GM18868 (cell line): ENCODE data around the gene SLC35F3.
A peak's percentile ranks its signal among the peaks of the same experiment; 100 is the strongest.

Experiments
- ATAC-seq: cut with Tn5 transposase; IDR thresholded peaks from one replicate; pipeline ENCODE4 v1.9.1; 2021; ENCODE audit warnings: mild to moderate bottlenecking, moderate library complexity; ENCODE audit not compliant: unreplicated experiment

Gene SLC35F3

DNA sequence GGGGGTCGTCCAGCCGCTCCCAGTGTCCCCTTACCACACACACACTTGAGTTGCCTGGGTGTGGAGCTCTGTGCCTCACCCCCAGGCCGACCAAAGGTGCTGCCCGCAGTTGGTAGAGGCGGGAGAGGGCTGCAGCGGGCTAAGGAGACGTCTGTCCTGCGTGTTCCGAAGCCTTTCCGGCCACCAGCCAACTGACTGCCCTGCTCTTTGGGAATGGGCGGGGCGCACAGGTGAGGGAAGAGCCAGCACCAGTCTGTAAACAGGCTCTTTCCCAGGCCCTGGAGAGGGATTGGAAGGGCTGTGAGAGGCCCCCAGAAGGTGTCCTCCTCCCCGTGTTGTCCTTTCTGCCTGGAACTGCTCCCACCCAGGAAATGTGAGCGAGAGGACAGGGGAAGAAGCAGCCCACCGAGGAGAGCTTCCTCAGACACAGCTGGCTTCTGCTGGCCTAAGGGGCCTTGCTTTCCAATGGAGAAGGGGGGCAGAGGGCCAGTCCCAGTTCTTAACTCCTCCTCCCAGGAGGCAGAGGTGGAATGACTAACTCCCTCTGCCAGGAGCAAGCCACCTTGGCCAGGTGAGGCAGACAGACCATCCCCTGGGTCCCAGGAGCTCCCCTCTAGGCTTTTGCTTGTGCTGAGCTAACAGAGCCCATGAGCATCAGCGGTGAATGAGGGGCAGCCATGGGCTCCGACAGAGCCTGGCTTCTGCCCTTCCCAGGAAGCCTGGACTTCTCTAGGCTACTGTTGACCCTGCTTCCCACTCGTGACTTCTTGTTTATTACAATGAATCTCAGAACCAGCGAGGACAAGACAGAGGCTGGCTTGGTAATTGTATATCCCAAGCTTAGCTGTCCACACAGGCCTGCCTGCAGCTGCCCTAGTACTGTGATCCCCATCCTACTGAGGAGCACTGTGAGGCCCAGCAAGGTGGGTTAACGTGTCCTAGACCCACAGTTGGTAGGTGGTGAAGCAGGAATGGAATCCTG is 310.7 kb downstream of the SLC35F3 start:
- no peak for ATAC-seq

DNA sequence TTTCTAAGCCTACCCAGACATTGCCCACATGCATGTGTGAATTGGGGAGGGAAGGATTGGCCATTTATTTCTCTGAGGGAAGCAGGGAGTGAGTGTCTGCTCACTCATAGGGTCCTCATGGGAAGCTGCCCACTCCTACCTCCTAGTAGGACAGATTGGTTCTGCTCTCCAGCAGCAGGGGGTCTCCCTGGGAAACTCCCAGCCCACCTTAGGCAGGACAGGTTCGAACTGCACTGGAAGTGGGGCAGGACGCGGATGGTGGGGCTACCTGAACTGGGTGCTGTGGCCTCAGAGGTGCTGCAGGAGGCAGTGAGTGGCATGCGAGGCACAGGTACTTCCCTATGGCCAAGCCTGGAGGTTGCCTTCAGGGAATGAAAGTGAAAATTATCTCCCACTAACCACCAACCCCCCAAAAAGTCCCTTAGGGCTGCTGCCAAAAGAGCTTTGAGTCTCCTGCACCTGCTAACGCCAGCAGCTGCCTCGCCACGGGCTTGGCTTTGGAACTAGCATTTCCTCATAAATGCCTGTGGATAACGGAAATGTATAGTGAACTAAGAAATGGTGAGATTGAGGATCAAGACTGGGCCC is 311.7 kb downstream of the SLC35F3 start:
- peak; percentile 59 for ATAC-seq

DNA sequence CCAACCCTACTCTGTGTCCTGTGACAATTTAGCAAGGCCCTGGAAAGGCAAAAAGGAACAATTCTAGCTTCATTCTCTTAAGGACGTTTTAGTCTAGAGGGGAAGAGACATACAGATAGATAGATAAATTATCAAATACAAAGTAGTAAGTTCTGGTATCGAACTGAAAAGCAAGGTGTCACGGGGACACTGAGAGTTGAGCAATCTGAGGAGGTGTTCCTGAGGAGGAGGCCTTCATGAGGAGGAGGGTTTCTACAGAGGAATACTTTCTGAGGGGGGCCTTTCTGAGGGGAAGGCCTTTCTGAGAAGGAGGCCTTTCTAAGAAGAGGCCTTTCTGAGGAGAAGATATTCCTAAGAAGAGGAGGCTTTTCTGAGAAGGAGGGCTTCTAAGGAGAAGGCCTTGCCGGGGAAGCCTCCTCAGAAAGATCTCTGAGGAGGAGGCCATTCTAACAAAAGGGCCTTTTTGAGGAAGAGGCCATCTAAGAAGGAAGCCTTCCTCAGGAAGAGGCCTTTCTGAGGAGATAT is 312.9 kb downstream of the SLC35F3 start:
- no peak for ATAC-seq

DNA sequence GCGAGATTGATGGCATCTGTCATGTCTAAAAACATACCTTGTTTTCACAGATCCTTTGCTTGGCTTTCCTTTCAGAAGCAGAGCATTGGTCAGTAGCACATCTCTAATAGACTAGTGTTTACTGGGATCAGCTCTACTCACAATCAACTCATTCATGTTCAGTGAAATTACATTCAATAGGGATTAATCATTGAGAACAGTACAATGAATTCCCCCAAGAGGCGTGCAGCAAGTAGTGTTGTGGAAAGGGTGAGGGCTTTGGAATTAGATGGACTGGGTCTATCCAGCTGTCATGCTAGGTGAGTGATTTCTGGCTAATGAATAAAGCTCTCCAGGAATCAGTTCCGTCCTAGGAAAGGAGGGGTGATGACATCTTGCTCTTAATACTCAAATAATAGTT is 313.6 kb downstream of the SLC35F3 start:
- no peak for ATAC-seq

DNA sequence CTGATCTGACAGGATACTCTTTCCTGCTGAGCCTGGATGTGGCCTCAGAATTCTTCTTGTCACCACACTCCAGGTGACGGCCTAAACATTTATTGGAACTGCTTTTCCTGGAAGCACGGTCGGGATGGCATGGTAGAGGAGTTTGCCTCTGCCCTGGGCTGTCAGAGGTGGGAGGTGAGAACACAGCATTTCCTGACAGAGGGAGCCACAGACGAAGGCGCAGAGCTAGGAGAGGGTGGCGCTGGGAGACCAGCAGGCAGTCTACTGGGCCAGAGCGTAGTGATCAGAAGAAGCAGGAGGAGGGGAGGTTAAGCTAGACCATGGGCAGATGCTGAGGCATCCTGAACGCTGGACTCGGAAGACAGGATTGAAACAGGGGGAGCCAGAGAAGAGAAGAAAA is 315.2 kb downstream of the SLC35F3 start:
- ATAC-seq, result no peak

DNA sequence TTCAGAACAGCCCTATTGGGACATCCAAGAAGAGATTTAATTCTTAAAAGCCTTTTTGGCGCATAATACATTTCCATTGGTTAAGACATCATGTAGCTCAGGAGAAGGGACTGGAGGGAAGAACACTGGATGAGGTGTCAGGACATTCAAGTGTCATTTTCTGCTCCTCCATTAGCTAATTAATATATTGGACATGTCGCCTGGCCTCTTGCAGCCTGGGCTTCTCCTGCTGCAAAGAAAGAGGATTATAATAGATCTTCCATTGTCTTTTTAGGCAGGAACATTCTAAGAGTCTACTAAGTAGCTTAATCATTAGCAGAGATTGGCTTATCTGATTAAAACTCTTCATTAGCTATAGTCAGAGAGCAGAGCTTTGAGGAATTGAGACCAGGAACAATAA is 317.1 kb downstream of the SLC35F3 start:
- no peak for ATAC-seq

DNA sequence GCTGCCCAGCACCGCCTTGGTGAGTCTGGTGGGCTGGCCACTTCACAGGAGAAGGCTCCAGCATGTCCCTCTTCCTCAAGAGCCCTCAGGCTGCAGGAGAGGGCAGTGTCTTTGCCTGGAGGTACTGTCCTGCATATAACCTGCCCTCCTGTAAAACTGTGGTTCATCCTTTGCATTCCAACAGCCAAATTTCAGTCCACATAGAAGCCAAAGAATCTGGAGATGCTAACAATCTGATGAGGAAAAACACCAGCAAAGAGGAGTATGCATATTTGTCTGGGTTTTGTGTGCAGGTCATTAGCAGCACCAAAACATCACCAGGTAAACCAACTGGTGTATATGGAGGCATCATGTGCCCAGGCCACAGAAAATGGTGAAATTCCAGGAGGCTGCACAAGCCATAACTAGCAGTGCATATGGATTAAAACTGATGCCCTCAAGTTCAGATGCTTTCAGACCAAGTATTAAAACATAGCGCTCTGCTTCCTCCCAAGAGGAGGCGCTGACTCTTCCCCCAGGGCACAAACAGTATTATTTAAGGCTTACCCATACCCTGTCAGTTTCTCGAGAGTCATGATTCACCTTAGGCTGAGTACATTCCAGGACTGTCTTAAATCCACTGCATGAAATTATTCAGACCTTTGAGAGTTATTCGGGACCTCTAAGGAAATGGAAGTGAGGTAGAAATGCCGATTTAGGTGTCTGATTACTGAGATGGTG is 318.2 kb downstream of the SLC35F3 start:
- ATAC-seq, result no peak

DNA sequence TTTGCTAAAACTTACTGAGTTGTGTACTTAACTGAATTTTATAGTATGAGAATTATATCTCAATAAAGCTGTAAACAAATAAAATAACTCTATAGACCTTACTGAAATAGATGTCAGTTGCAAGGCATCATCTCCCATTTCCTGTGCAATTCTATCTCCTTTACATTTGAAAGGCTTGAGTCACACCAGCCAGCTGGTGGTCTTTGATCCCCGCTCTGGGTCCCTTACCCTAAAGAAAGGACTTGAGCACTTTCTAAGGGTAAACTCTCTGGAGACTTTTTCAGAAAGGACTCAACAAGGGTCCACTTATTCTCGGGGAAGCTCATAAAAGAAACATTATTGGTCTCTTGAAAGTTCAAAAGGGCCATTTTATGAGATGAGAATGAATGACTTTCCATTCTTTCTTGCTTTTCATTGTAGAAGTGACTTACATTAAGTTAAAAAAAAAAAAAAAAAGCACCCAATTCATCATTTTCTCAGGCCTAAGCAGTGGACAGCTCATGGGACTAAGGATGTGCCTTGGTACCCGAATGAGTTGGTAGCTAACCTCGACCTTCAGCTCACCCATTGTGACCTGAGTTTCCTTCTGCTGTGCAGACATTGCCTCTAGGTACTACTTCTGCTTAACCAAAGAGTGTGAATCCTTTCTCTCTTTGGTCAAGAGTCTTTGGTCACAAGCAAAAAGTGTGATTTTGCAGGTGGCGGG is 321.8 kb downstream of the SLC35F3 start:
- ATAC-seq, result no peak

DNA sequence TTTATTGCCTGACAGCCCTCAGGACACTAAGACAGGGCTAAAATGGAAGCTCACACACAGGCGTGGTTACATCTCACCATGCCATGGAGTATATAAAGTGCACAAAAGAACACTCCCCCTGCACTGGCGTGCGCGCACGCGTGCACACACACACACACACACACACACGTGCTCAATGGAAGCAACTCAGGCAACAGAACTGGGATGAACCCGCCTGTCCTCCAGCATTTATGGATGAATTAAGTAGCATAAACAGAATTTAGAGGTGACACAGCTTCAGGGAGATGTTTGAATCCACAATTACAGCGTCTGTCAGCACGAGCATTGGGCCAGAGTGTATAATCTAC is 322.3 kb downstream of the SLC35F3 start:
- no peak for ATAC-seq

DNA sequence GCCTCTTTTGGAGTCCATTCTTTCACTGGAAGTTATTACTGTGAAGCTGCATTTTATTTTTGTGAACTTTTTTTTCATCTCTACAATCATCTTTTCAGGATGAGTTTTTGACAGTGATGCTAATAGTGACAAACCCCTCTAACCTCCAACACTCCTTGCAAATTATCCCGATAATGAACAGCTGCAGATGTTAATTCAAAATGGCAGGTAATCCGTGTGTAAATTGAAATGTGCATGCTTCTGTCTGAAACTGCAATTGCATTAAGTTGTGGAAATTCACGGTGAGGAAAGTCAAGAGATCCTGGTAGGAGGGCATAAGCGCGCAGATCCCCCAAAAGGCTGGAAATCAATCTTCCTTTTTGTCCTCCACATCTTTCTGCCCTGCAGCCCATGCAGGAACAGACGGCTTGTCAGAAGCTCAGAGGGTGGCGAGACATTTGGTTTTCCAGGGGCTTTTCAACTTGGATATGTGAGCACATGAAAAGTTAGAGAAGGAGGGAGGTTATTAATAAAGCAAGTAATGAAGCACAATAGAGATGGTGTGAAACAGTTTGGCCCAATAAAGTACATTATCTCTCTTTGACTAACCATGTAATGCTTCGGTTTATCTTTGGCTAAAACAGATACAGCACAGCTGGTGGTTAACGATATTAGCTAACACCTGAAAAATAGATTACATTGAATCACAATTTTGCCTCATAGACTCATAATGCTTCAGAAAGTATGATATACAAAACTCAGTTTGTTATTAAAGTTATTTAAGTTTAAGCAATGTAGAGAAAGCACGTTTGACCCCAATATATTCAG is 325.3 kb downstream of the SLC35F3 start:
- ATAC-seq, result no peak

DNA sequence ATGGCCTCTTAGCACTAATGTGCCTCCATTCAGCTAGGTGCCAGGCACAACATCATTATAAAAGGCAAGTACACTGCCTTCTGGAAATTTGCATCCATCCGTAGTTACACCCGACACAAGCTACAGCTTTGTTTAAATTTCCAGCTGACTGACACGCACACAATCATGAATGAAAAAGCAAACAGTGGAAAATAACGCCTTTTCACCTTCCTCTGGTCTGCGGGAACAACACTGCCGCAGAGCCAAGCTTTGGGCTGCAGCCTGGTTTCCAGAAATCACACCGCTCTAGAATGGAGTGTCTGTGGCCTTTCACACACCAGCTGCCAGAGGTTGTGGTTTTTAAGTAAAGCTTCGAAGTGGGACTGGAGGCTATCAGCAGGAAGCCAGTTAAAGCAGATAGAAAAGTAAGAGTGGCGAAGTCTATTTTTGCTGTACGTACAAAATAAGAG is 326.0 kb downstream of the SLC35F3 start:
- ATAC-seq, result peak; percentile 82

DNA sequence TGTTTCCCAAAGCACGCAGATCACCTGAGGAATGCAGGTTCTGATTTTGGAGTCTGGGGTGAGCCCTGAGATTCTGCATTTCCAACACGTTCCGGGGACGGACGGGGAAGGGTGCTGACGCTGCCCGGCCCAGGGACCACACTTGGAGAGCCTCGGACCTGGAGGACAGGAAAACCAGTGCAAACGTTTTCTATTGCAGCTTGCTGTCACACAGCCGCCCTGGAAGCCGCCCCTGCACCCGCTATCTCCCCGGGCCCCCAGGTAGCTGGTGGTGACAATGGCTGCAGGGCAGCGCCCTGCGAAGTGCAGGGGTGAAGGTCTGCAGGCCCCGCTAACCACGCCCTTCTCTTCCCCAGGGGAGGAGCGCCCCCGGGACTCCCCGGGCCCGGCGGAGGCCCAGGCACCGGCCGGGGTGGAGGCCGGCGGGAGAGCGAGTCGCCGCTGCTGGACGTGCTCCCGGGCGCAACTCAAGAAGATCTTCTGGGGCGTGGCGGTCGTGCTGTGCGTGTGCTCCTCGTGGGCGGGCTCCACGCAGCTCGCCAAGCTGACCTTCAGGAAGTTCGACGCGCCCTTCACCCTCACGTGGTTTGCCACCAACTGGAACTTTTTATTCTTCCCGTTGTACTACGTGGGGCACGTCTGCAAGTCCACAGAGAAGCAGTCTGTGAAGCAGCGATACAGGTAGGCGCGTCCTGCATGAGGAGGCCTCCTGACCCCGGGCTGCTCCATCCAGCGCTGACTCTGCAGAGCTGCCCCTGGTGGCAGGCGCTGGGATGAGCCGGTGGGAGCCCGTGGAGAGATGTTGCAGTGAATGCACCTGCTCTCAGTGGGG is 326.8 kb downstream of the SLC35F3 start:
- ATAC-seq, result no peak

DNA sequence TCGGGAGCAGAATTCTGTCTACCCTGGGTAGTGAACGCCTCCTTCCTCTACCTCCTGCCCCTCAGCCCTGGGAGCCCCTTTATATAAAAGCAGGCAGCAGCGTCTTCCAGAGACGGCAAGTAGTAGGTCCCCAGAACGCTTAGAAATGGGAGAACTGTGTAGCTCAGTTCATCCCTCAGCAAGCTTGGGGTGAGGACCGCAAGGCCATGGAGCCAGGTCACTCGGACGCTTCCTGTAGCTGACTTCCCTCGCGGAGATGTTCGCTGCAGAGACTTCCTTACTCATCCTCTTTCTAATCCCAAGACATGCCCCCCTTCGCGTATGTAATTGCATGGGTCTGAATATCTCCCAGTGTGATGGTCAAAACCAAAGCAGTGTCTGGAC is 327.4 kb downstream of the SLC35F3 start:
- no peak for ATAC-seq

DNA sequence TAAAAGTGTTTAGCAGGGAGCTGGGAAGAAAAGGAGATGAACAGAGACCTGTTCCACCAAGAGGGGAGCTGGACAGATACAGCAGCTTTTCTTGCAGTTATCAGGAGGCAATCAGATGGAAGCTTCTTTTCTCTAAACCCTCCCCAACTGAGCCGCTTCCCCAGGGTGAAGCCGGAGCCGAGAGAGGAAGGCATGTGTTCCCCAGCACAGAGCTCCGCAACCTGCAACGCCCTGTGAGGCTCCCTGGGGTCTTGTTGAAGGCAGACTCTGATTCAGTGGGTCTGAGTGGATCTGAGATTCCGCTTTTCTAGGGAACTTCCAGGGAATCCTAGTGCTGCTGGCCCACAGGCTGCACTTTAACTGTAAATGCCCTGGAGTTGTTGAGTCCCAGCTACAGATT is 329.7 kb downstream of the SLC35F3 start:
- no peak for ATAC-seq

DNA sequence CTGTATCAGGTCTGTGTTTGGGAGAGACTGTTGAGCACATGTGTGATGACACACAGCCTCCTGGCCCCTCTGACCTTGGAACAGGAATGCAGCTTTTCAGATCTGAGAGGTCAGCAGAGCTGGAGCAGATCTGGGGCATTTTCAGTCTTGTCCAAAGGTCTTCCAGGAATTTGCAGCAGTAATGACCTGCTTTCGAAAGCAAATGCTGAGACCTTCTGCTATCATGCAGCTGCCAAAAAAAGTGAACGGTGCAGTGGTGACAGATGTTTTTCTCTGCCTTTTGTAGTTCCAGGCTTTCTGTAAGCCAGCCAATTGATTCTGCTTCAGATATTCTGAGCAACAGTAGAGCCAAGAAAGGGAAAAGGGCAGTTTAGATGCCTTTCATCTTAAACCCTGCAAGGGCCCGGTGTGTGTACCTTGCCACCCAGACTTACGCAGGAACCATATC is 331.0 kb downstream of the SLC35F3 start:
- no peak for ATAC-seq

DNA sequence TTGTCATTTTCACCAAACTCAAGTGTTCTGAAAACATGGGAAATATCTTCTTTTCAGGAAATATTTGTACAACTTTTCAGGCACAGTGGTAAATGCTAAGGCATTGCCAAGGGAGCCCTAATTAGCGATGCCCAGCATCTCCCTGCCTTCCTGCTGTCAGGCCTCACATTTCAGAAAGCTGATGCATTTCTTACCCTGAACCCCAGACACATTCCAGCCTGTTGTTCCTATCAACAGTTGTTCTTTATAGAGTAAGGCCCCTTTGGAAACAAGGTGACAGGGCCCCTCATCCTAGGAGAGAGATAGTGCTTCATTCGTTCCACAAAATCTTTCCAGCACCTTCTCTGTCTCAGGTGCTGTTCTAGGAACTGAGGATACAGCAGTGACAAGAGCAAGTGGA is 332.9 kb downstream of the SLC35F3 start:
- no peak for ATAC-seq

DNA sequence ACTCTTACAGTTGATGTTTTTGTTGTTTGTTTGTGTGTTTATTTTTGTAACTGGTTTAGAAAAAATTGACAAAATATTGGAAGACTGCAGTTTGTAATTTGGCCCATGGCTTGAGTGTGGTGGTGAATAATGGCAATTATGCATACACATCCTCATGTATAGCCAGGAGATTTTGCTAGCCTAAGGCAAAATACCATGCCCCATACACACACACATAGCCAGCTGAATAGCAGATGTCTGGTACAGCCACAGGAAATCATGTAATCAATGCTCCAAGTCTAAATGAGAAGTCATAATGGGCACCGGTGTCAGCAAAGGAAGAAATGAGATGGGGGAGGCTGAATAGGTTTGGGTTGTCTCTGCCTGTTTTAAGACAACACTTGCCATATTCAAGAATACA is 333.6 kb downstream of the SLC35F3 start:
- ATAC-seq, result no peak

DNA sequence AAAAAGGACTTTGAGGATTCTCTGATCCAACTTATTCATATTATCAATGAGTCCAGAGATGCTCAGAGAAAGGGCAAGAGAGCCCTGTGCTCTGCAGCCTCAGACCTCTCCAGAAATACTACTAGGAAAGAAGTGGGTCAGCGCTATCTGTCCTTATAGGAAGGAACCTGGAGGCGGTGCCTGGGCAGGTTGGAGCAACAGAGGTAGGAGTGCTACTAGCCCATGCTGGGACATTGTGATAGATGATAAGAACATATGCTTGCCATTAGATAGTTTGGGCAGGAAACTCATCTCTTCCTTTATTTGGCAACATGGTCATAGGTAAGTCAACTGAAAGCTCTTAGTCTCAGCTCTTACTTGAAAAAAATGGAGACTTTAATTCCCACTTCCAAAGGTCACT is 335.0 kb downstream of the SLC35F3 start:
- ATAC-seq, result no peak

DNA sequence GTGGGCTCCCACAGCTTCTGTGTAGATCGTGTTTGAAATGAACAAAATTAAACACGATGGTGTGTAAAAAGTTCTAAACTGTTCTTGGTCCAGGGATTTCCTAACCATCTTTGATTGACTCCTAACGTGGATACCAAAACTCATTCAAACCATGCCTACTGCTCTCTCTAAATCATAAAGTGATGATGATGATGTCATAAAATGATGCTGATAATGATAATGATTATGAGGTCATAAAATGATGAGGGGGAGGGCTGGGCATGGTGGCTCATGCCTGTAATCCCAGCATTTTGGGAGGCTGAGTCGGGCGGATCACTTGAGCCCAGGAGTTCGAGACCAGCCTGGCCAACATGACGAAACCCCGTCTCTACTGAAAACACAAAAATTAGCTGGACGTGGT is 335.5 kb downstream of the SLC35F3 start:
- ATAC-seq, result no peak
